HG03378 (cell line): ENCODE data around the gene LYPLA2.
"Not testable (repeated sequence)": the region's sequence is repeated elsewhere in the genome, so short reads cannot be mapped to it uniquely, and the experiment has no call there.

Source experiments
- ATAC-seq: cut with Tn5 transposase; IDR thresholded peaks from one replicate; pipeline ENCODE4 v1.9.1; 2021; ENCODE audit warnings: mild to moderate bottlenecking, moderate library complexity; ENCODE audit not compliant: unreplicated experiment

The LYPLA2 gene

GRCh38 chr1:23825762-23826522 lies 35.0 kb downstream of the LYPLA2 start:
- peak; percentile 47 for ATAC-seq

- not testable (repeated sequence) for ATAC-seq
These were observed 35.6 kb downstream of the LYPLA2 start for GRCh38 chr1:23826590-23826989.

DNA sequence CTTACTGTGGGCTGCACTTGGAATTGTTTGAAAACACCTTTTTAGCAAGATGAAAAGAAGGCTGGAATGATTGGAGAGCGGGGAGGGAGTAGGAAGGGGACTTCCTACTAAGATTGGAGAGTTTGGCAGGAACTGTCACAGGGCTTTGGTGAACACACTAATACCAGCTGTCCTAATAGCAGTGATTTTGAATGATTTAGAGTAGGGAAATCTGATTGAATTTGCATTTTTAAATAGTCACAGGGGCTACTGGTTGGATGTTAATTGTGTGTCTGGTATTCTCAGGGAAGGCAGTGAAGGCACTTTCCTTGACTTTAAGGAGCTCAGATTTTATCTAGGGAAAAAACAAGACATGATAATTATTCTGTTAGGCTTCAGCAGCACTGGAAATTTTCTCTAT lies 36.8 kb downstream of the LYPLA2 start:
- no peak for ATAC-seq

GRCh38 chr1:23834156-23834555 lies 43.2 kb downstream of the LYPLA2 start:
- not testable (repeated sequence) for ATAC-seq

GRCh38 chr1:23836037-23836436 lies 45.1 kb downstream of the LYPLA2 start:
- ATAC-seq, result no peak

DNA sequence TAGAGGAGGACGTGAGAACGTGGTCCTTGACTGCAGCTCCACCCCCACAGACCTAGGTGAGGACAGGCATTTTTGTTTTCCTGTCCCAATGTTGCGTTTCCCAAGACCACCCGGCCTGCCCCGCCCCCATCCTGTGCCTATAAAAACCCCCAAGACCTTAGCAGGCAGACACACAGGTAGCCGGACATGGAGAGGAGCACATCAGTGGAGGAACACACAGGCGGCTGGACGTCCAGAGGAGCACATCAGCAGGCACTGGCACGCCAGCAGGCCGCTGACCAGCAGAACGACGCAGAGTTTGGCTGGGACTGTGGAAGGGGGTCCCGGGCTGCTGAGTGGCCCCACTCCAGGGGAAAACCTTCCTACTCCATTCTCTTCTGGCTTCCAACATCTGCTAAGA lies 47.0 kb downstream of the LYPLA2 start:
- ATAC-seq, result no peak

DNA sequence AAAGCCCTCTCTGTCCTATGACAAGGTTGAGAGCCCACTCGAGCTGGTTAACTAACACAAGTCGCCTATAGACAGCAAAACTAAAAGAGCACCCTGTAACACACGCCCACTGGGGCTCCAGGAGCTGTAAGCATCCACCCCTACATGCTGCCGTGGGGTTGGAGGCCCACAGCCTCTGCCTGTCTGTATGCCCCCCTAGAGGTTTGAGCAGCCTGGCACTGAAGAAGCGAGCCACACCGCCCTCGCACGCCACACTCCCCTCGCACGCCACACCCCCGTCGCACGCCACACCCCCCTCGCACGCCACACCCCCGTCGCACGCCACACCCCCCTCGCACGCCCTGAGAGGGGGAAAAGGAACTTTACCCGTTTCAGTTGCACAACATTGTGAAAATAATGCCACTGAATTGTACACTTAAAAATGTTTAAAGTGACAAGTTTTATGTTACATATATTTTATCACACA lies 47.5 kb downstream of the LYPLA2 start:
- ATAC-seq, result no peak

GRCh38 chr1:23843644-23844043 lies 52.7 kb downstream of the LYPLA2 start:
- no peak for ATAC-seq
